A673 (cell line): ENCODE data around the gene UBP1. TPM values are rescaled to one million over a fixed set of nuclear protein-coding genes. Genes with fewer than 3 reads are reported as not detected.
A peak's percentile ranks its signal among the peaks of the same experiment; 100 is the strongest.

Experiments used
- BruUV-seq: library from RNA; stranded (reverse); fragments of 400-500 nt; replicated peaks from 2 replicates; lab custom pipeline; 2021; lab: Mats Ljungman, UMichigan
- CTCF ChIA-PET: fragments of 300-600 bp; sonication (Branson Sonifier 250); formaldehyde crosslinking; loops from one replicate; lab custom pipeline; 2022; ENCODE audit warnings: antibody characterized with exemption; lab: Charles Lee
- POLR2A ChIA-PET: fragments of 300-600 bp; sonication (Branson Sonifier 250); formaldehyde crosslinking; loops from one replicate; lab custom pipeline; 2022; ENCODE audit warnings: antibody characterized with exemption; ENCODE audit not compliant: low non-redundant PET; lab: Charles Lee
- DNase-seq: peaks from one replicate; pipeline ENCODE4 v3.0.0-alpha.2; 2015; ENCODE audit warnings: low spot score
- H3K27ac ChIP-seq: fragments of 200-600 bp; sonication (generic); 2 replicates; pipeline ENCODE4 v1.5.1; 2016; ENCODE audit warnings: mixed run types, low read depth, mild to moderate bottlenecking, mixed read lengths, antibody characterized with exemption, low read length; ENCODE audit not compliant: poor library complexity, severe bottlenecking
- H3K27me3 ChIP-seq: fragments of 200-600 bp; sonication (generic); replicated peaks from 2 replicates; pipeline ENCODE4 v1.6.1; 2017; ENCODE audit warnings: mixed run types, low read depth, mild to moderate bottlenecking, mixed read lengths, antibody characterized with exemption, low read length; ENCODE audit not compliant: insufficient read depth, poor library complexity
- H3K36me3 ChIP-seq: fragments of 200-600 bp; sonication (generic); 2 replicates; pipeline ENCODE4 v1.6.1; 2016; ENCODE audit warnings: mixed run types, mild to moderate bottlenecking, mixed read lengths, antibody characterized with exemption, low read length; ENCODE audit not compliant: insufficient read depth, poor library complexity, severe bottlenecking
- H3K4me1 ChIP-seq: fragments of 200-600 bp; sonication (generic); 2 replicates; pipeline ENCODE4 v1.6.1; 2017; ENCODE audit warnings: mixed run types, mild to moderate bottlenecking, mixed read lengths, antibody characterized with exemption, low read length; ENCODE audit not compliant: insufficient read depth, poor library complexity, severe bottlenecking
- H3K4me3 ChIP-seq: fragments of 200-600 bp; sonication (generic); 2 replicates; pipeline ENCODE4 v1.5.1; 2016; ENCODE audit warnings: low read depth, mixed run types, mild to moderate bottlenecking, mixed read lengths, low read length; ENCODE audit not compliant: poor library complexity, severe bottlenecking
- H3K9me3 ChIP-seq: fragments of 200-600 bp; sonication (generic); 2 replicates; pipeline ENCODE4 v1.6.1; 2016; ENCODE audit warnings: mixed run types, low read depth, mild to moderate bottlenecking, mixed read lengths, antibody characterized with exemption, low read length; ENCODE audit not compliant: poor library complexity, severe bottlenecking
- CTCF ChIP-seq: fragments of 300-800, 200-600 bp; sonication (generic); conservative IDR thresholded peaks from 2 replicates; pipeline ENCODE4 v1.5.1; 2017; ENCODE audit warnings: low read depth, mild to moderate bottlenecking, antibody characterized with exemption, low read length, moderate library complexity, mixed read lengths
- EZH2 ChIP-seq: fragments of 200-600 bp; sonication (generic); IDR thresholded peaks from 2 replicates; pipeline ENCODE4 v1.6.1; 2017; ENCODE audit warnings: borderline replicate concordance, low read depth, mild to moderate bottlenecking, mixed read lengths, antibody characterized with exemption, low read length; ENCODE audit not compliant: poor library complexity, severe bottlenecking
- intact Hi-C: fragments of 100-400 bp; cut with micrococcal nuclease; formaldehyde crosslinking; loops from one replicate; pipeline ENCODE4 v1.10.0; 2022; ENCODE audit not compliant: unreplicated experiment
- total RNA-seq: library from RNA; stranded (reverse); gene quantifications from 2 replicates; pipeline ENCODE4 v1.2.3, GENCODE V29; 2021

UBP1 gene
- total RNA-seq, 1 experiment from 2014 or later, result 59.4 TPM

GRCh38 chr3:33372218-33373081 lies 67.8 kb downstream of the UBP1 start:
- Histone ChIP-seq H3K4me1 (no peaks in the 10 kb centered on the region), H3K27me3 (no peaks in the 10 kb centered on the region), H3K27ac (no peak overlapping the region), H3K4me3 (no peak overlapping the region), H3K9me3 (no peaks in the 10 kb centered on the region), H3K36me3 (no peaks in the 10 kb centered on the region)
- CTCF ChIA-PET, result interaction anchor here (0.6 to 2.4 kb wide), 9 partner anchors 8 to 425 kb away, joined by 3 to 83 read pairs (median 4); no protein-coding TSS in a partner anchor
- TF ChIP-seq EZH2 (no peak), CTCF (peak; percentile 96)
- BruUV-seq, result no TSS peak
- peak; percentile 76 for DNase-seq
- intact Hi-C loops, result loop anchor here (1.0 to 10.0 kb wide), 3 partner anchors 241 to 426 kb away; no protein-coding TSS in a partner anchor
- POLR2A ChIA-PET, result no interaction called here

GRCh38 chr3:33364531-33365128 lies 75.6 kb downstream of the UBP1 start:
- intact Hi-C loops, result no loop called here
- ChIA-PET CTCF (interaction anchor here (1.2 kb wide), 1 partner anchor 8 kb away, joined by 4 read pairs; no protein-coding TSS in a partner anchor), POLR2A (no interaction called here)
- no TSS peak for BruUV-seq
- H3K27me3 ChIP-seq, result no peaks in the 10 kb centered on the region
- H3K36me3 ChIP-seq, result no peaks in the 10 kb centered on the region
- TF ChIP-seq CTCF, result no peak
- no peak for TF ChIP-seq EZH2
- no peak for DNase-seq
- H3K4me1 ChIP-seq, result no peaks in the 10 kb centered on the region
- no peaks in the 10 kb centered on the region for H3K9me3 ChIP-seq
- no peak overlapping the region for H3K4me3 ChIP-seq
- no peak overlapping the region for H3K27ac ChIP-seq

- intact Hi-C loops, result no loop called here
- no peak for DNase-seq
- BruUV-seq, result no TSS peak
- Histone ChIP-seq H3K9me3 (no peaks in the 10 kb centered on the region), H3K36me3 (no peaks in the 10 kb centered on the region), H3K4me1 (no peaks in the 10 kb centered on the region), H3K4me3 (no peak overlapping the region), H3K27ac (no peak overlapping the region), H3K27me3 (no peaks in the 10 kb centered on the region)
- TF ChIP-seq CTCF (no peak), EZH2 (no peak)
- ChIA-PET POLR2A (no interaction called here), CTCF (interaction anchor here (1.2 kb wide), 1 partner anchor 9 kb away, joined by 4 read pairs; no protein-coding TSS in a partner anchor)
Observed at GRCh38 chr3:33364060-33364459, 76.1 kb downstream of the UBP1 start.
